Ishikawa (cell line): ENCODE results near the gene SLC22A8.

Source experiments
- CEBPB ChIP-seq: IDR thresholded peaks from 2 replicates; pipeline ENCODE4 v1.6.1; 2012
- CREB1 ChIP-seq: IDR thresholded peaks from 2 replicates; pipeline ENCODE4 v1.6.1; 2012; ENCODE audit warnings: low read depth
- EGR1 ChIP-seq: IDR thresholded peaks from 2 replicates; pipeline ENCODE4 v1.6.1; 2012
- EP300 ChIP-seq: IDR thresholded peaks from 2 replicates; pipeline ENCODE4 v1.6.1; 2012; ENCODE audit warnings: borderline replicate concordance
- FOXM1 ChIP-seq: IDR thresholded peaks from 2 replicates; pipeline ENCODE4 v1.6.1; 2012; ENCODE audit warnings: low read depth, borderline replicate concordance
- NFIC ChIP-seq: IDR thresholded peaks from 2 replicates; pipeline ENCODE4 v1.6.1; 2012
- RAD21 ChIP-seq: IDR thresholded peaks from 2 replicates; pipeline ENCODE4 v1.6.1; 2012; ENCODE audit warnings: low read depth
- TAF1 ChIP-seq: IDR thresholded peaks from 2 replicates; pipeline ENCODE4 v1.6.1; 2012; ENCODE audit warnings: low read depth, mild to moderate bottlenecking
- TCF12 ChIP-seq: IDR thresholded peaks from 2 replicates; pipeline ENCODE4 v1.6.1; 2012; ENCODE audit warnings: low read depth
- TEAD4 ChIP-seq: IDR thresholded peaks from 2 replicates; pipeline ENCODE4 v1.6.1; 2012
- YY1 ChIP-seq: IDR thresholded peaks from 2 replicates; pipeline ENCODE4 v1.6.1; 2012; ENCODE audit warnings: low read depth
- ZBTB7A ChIP-seq: IDR thresholded peaks from 2 replicates; pipeline ENCODE4 v1.6.1; 2012; ENCODE audit warnings: low read depth
- TF ChIP-seq, protein P1 (sequence below): IDR thresholded peaks from 2 replicates; pipeline ENCODE4 v1.6.1; 2012
- TF ChIP-seq, protein P2 (sequence below): IDR thresholded peaks from 2 replicates; pipeline ENCODE4 v1.6.1; 2012
- TF ChIP-seq, protein P3 (sequence below): IDR thresholded peaks from 2 replicates; pipeline ENCODE4 v1.6.1; 2012; ENCODE audit warnings: low read depth, mild to moderate bottlenecking

The SLC22A8 gene

DNA sequence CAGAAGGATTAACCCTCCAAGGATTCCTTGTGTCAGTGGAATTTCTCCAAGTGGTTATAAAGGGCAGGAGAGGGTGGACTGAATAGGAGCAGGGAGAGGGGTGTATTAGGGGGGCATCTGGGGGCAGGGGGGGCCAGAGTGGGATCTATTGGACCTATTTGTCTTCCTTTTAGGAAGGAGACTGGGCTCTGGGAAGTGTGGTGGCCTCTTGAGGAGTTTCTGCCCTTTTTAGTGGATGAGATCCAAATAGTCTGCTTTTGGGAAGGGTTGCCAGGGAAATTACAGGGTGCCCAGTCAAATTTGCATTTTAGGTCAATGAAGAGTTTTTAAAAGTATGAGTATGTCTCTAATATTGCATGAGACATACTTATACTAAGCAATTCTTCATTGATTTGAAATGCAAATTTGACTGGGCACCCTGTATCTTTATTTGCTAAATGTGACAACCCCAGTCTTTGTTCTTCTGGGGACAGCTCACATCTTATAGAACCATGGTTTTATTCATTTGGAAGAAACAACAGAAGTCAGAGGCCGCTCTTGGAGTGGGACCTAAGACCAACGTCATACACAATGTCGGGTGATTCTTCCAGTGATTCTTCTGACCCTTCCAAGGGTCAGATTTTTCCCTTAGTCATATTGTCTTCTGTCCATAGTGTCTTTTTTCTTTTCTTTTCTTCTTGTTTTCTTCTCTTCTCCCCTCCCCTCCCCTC is 30.4 kb downstream of the SLC22A8 start:
- TF ChIP-seq YY1 (no peak), CEBPB (no peak), RAD21 (no peak), TAF1 (no peak), EGR1 (no peak), NFIC (no peak), TEAD4 (no peak), EP300 (no peak), ZBTB7A (no peak), CREB1 (no peak), TCF12 (no peak), FOXM1 (no peak)
- TF ChIP-seq, protein P1, sequence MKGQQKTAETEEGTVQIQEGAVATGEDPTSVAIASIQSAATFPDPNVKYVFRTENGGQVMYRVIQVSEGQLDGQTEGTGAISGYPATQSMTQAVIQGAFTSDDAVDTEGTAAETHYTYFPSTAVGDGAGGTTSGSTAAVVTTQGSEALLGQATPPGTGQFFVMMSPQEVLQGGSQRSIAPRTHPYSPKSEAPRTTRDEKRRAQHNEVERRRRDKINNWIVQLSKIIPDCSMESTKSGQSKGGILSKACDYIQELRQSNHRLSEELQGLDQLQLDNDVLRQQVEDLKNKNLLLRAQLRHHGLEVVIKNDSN: no peak
- TF ChIP-seq, protein P2, sequence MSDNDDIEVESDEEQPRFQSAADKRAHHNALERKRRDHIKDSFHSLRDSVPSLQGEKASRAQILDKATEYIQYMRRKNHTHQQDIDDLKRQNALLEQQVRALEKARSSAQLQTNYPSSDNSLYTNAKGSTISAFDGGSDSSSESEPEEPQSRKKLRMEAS: no peak
- TF ChIP-seq, protein P3, sequence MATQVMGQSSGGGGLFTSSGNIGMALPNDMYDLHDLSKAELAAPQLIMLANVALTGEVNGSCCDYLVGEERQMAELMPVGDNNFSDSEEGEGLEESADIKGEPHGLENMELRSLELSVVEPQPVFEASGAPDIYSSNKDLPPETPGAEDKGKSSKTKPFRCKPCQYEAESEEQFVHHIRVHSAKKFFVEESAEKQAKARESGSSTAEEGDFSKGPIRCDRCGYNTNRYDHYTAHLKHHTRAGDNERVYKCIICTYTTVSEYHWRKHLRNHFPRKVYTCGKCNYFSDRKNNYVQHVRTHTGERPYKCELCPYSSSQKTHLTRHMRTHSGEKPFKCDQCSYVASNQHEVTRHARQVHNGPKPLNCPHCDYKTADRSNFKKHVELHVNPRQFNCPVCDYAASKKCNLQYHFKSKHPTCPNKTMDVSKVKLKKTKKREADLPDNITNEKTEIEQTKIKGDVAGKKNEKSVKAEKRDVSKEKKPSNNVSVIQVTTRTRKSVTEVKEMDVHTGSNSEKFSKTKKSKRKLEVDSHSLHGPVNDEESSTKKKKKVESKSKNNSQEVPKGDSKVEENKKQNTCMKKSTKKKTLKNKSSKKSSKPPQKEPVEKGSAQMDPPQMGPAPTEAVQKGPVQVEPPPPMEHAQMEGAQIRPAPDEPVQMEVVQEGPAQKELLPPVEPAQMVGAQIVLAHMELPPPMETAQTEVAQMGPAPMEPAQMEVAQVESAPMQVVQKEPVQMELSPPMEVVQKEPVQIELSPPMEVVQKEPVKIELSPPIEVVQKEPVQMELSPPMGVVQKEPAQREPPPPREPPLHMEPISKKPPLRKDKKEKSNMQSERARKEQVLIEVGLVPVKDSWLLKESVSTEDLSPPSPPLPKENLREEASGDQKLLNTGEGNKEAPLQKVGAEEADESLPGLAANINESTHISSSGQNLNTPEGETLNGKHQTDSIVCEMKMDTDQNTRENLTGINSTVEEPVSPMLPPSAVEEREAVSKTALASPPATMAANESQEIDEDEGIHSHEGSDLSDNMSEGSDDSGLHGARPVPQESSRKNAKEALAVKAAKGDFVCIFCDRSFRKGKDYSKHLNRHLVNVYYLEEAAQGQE: no peak

DNA sequence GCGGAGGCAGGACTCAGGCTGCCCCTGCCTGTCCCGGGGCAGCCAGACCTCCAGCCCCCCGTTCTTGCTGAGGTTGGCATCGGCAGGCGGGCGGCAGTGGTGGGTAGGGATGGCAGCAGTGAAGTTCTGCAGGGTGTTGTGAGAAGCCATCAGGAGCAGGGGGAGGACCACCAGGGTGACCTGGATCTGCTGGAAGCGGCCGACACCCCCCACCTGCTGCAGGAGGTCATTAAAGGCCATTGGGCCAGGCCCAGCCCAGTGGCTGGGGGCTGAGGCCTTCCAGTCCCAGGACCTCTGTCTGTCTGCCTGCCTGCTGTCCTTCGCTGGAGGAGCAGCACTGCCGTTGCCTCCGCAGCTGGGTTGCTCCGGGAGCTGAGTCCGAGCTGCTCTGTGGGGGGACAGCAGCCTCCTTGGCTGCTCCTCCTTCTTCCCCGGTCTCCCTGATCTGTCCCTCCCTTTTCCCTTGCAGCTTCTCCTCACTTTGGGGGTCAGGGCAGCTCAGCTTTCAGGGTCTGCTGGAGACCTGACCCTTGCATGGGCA is 31.1 kb downstream of the SLC22A8 start, which contains the start of gene SLC22A6:
Gene SLC22A6, minus strand, starts transcription at position 517 of the 541 bp plus-strand sequence. Its CDS starts 277 bp downstream, at position 240.
- TF ChIP-seq FOXM1 (no peak), TEAD4 (no peak), RAD21 (no peak)

DNA sequence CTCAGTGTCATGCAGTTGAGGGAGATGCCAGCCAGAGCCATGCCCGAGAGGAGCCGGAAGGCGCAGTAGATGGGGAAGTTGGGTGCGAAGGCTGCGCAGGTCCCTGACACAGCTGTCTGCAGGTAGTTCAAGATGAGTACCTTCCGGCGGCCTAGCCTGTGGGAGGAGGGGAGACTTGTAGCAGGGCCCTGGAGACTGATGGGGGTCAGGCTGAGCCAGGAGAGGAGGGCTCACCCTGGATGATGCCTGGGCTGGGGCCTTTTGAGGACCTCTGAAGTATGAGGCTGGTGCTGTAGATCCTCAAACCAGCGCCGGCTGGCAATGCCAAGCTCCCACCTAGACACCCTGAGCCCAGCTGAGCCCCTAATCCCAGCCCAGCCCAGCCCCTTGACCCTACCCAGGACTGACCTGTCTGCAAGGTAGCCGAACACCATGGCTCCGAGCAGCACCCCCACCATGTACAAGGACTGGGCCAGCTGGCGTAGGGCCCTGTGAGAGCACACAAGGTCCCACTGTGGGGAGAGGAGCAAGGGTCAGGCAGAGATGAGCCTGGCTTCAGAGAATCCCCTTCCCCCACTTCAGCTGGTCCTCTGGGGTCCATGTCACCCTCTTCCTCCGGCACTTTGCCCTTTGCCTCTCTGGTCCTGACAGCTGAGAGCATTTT is 32.0 kb downstream of the SLC22A8 start:
- no peak for TF ChIP-seq TAF1
- TF ChIP-seq, protein P3: no peak
- no peak for TF ChIP-seq ZBTB7A
- TF ChIP-seq EGR1: no peak
- no peak for TF ChIP-seq YY1
- no peak for TF ChIP-seq CREB1
- no peak for TF ChIP-seq CEBPB
- TF ChIP-seq EP300: no peak
- no peak for TF ChIP-seq TEAD4
- no peak for TF ChIP-seq FOXM1
- TF ChIP-seq RAD21: no peak

DNA sequence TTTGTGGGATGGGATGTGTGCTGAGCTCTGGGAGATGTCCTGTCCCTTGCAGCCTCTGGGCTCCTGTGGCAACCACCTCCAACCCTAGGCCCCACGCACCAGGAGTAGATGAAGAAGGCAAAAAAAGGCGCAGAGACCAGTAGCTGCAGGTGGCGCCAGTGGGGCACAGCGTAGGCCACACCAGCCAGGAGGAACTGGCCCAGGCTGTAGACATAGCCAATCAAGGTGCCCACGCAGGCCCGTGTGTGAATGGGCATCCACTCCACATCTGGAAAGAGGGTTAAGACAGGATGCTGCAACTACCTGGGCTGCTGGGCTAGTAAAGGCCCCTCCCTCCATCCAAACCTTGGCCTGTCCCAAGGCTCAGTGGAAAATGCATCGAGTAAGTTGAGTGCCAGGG is 33.9 kb downstream of the SLC22A8 start:
- TF ChIP-seq FOXM1 (no peak), CEBPB (no peak), RAD21 (0 out of 2 replicates have a peak, but pooled peaks have one; percentile 19), TAF1 (no peak)
- TF ChIP-seq, protein P2: no peak

DNA sequence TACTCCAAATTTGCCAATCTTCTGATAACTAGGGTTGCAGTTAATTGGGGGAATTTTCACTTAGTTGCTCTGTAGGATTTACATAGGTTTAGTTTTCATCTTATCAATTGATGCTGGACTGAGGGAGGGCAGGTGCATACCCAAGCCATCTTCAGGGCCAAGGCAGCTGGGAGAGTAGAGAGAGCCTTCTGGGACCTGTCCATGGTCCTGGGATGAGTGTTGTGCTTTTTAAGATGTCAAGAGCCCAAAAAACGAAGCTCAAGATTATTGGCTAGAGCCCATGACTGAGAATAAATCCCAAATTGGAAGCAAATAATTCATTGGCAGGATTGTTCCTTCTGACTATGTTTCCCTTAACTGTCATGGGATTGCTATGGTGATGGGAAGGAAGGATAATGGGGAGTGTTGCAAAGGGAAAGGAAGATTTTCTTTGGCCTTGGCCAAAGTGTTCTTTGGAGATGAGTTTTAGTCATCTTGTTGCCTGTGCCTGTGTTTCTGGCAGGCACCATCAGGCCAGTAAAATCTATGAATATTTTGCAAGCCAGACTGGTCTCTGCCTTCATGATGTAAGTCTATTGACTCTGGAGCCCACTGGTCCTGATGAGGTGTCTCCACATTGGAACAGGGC is 35.4 kb downstream of the SLC22A8 start:
- TF ChIP-seq, protein P3: peak; percentile 89
- TF ChIP-seq, protein P2: no peak
